ENCODE measurements around the gene EML3. TPM values are rescaled to one million over a fixed set of nuclear protein-coding genes. Genes with fewer than 3 reads are reported as not detected.
A peak's percentile ranks its signal among the peaks of the same experiment; 100 is the strongest.
"Not testable (repeated sequence)": the region's sequence is repeated elsewhere in the genome, so short reads cannot be mapped to it uniquely, and the experiment has no call there.

The EML3 gene
- total and polyA plus RNA-seq, 12 donors = 9.7 to 198 (median 36.3) TPM

DNA sequence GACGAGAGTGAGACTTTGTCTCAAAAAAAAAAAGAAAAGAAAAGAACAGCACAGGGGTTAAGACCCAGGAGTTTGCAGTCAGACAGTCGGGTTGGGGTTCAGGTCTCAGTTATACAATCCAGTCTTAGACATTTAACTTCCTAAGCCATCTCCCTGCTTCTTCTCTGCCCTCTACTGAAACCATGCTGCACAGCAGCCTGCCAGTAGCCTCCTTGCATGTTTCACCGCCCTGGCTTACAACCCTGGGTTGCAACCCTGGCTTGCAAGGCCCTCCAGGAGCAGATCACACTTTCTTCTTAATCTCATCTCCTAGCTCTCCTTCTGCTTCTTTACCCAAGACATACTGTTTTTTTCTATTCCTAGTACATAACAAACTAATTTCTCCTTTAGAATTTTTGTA, 15.1 kb upstream of the EML3 start:
- Histone ChIP-seq H3K4me1 (replicated peaks in 1 of 2) (peaks cover 0 to under 1% of the 10 kb centered on the region in 2 donors), H3K27ac (no peak overlapping the region), H3K9me3 (replicated peaks in 1 of 3) (no peaks in the 10 kb centered on the region), H3K27me3 (no peaks in the 10 kb centered on the region), H3K36me3 (replicated peaks in 1 of 2) (peaks cover 0 to 78% of the 10 kb centered on the region in 2 donors), H3K4me3 (no peak overlapping the region)
- TF ChIP-seq, protein P1, sequence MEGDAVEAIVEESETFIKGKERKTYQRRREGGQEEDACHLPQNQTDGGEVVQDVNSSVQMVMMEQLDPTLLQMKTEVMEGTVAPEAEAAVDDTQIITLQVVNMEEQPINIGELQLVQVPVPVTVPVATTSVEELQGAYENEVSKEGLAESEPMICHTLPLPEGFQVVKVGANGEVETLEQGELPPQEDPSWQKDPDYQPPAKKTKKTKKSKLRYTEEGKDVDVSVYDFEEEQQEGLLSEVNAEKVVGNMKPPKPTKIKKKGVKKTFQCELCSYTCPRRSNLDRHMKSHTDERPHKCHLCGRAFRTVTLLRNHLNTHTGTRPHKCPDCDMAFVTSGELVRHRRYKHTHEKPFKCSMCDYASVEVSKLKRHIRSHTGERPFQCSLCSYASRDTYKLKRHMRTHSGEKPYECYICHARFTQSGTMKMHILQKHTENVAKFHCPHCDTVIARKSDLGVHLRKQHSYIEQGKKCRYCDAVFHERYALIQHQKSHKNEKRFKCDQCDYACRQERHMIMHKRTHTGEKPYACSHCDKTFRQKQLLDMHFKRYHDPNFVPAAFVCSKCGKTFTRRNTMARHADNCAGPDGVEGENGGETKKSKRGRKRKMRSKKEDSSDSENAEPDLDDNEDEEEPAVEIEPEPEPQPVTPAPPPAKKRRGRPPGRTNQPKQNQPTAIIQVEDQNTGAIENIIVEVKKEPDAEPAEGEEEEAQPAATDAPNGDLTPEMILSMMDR (IDR thresholded peaks at IDR 0.05) = no peak
- no peak for TF ChIP-seq POLR2A (IDR thresholded peaks at IDR 0.05)
- intact Hi-C loops (cut with DNase I) = no loop called here
- WGBS, 4 donors = 85 to 93% (median 87%) methylated on average over 3 of the region's 3 CpGs
- DNase-seq = no peak

DNA sequence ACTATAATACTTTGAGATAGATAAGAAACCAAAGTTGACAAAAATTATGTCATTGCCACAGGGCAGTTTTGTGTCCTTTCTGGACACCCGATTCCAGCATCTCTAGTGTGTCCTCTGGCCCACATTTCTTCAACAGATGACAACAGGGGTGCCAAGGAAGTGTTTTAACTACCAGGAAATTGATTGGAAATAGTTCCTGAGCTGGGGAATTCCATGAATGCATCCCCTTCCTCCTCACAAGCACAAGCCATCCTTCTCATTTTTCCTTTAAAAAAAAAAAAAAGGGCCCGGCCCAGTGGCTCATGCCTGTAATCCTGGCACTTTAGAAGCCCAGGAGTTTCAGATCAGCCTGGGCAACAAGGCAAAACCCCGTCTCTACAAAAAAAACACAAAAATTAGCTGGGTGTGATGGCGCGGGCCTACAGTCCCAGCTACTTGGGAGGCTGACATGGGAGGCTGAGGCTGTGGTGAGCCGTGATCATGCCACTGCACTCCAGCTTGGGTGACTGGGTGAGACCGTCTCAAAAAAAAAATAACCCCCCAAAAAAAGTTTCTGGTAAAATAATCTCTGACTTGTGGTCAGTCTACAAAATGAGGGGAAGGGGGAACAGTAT, 10.0 kb upstream of the EML3 start:
- no peaks in the 10 kb centered on the region for H3K27me3 ChIP-seq
- peaks cover 0 to 18% of the 10 kb centered on the region in 2 donors for H3K4me1 ChIP-seq (replicated peaks in 1 of 2)
- H3K9me3 ChIP-seq (replicated peaks in 1 of 3) = no peaks in the 10 kb centered on the region
- H3K36me3 ChIP-seq (replicated peaks in 1 of 2) = peaks cover 0 to 27% of the 10 kb centered on the region in 2 donors
- TF ChIP-seq, protein P1 (IDR thresholded peaks at IDR 0.05) = no peak
- TF ChIP-seq POLR2A (IDR thresholded peaks at IDR 0.05) = no peak
- no peak for DNase-seq
- intact Hi-C loops (cut with DNase I) = no loop called here
- H3K27ac ChIP-seq = peak overlapping the region; percentile 61 to 96 (median 85)
- H3K4me3 ChIP-seq = peak overlapping the region in 2 of 4 donors; percentile 18 to 87
- WGBS, 4 donors = 85 to 90% (median 87%) methylated on average over 7 of the region's 7 CpGs

DNA sequence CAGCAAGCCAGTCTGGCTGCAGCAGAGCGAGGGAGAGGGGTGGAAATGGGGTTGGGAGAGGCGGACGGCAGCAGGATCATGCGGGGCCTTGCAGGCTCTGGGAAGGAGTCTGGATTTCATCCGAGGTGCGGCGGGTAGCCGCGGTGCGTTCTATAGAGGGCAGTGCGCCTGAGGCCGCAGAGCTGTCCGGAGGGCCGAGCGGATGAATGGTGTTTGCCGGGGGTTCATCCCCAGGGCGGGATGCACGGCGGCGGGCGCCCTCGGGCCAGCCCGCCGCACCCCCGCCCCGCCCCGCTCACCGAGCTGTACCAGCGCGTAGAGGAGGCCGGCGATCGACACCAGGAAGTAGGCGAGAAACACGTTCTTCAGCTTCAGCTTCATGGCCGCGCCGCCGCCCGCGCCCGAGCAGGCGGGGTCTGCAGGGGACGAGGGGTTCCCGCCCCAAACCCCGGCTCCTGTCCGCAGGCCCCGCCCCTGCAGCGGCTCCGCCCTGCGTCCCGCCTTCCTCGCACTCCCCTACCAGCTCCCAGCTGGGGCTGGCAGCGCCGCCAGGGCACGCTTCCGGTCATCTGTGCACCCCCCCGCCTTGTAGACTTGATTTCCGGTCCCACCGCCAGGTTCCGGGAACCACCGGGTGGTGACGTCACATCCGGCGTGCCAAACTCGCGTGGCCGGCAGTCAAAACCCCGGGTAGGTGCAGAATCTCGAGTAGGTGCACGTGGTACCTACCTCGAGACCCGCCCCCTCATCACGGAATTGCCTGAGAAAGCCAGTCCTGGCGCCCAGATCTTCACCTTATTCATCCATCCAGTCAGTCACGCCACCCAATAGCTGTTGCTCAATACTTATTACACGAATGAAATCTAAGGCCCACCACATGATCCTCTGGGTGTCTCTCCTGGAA, 9.2 kb upstream of the EML3 start, which contains the start of gene B3GAT3:
B3GAT3 (minus strand) TSS at position 420 of the 904 bp plus-strand sequence; CDS start at position 381, 39 bp downstream.
- peak; percentile 98 to 99 (median 99) for DNase-seq
- intact Hi-C loops (cut with DNase I) = no loop called here
- peaks cover 0 to 18% of the 10 kb centered on the region in 2 donors for H3K4me1 ChIP-seq (replicated peaks in 1 of 2)
- TF ChIP-seq POLR2A (IDR thresholded peaks at IDR 0.05) = peak; percentile 65 to 80
- TF ChIP-seq, protein P1 (IDR thresholded peaks at IDR 0.05) = peak in 4 of 6 experiments; percentile 24 to 45 (median 28)
- 1 to 2% (median 1%) methylated on average over 23 to 77 of the region's 77 CpGs for WGBS, 4 donors
- peak within 1 kb of the TSS; percentile 40 to 87 (median 50) for H3K4me3 ChIP-seq
- H3K27ac ChIP-seq = peak within 1 kb of the TSS; percentile 61 to 96 (median 85)
- H3K27me3 ChIP-seq = no peaks in the 10 kb centered on the region
- no peaks in the 10 kb centered on the region for H3K9me3 ChIP-seq (replicated peaks in 1 of 3)
- peaks cover 0 to 27% of the 10 kb centered on the region in 2 donors for H3K36me3 ChIP-seq (replicated peaks in 1 of 2)

DNA sequence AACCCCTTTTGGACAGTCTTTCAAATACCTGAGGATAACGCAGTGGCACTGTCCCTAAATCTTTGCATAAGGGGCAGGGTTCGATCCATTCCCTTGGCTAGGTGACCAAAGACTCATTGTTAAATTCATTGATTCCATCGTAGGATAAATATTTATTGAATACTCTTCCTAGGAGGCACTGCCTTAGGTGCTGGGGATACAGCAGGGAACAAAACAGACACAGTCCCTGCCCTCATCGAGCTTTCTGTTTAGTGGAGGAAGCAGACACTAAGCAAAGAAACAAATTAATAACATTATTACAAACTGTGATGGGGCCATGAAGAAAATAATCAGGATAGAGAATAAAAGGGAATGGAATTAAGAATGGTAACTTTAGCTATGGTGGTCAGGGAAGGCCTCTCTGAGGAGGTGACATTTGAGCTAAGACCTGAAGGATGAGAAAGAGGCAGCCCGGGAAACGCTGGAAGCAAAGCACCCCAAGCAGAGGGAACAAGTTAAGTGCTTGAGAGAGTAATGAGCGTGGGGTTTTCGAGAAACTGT, 8.5 kb upstream of the EML3 start:
- intact Hi-C loops (cut with DNase I) = no loop called here
- TF ChIP-seq POLR2A (IDR thresholded peaks at IDR 0.05) = no peak
- TF ChIP-seq, protein P1 (IDR thresholded peaks at IDR 0.05) = no peak
- Histone ChIP-seq H3K4me3 (peak overlapping the region; percentile 40 to 87 (median 50)), H3K9me3 (replicated peaks in 1 of 3) (no peaks in the 10 kb centered on the region), H3K4me1 (replicated peaks in 1 of 2) (peaks cover 0 to 18% of the 10 kb centered on the region in 2 donors), H3K36me3 (replicated peaks in 1 of 2) (peaks cover 0 to 27% of the 10 kb centered on the region in 2 donors), H3K27me3 (no peaks in the 10 kb centered on the region), H3K27ac (peak overlapping the region; percentile 40 to 96 (median 85))
- WGBS, 4 donors = 32 to 35% (median 34%) methylated on average over 8 of the region's 8 CpGs
- DNase-seq = no peak

DNA sequence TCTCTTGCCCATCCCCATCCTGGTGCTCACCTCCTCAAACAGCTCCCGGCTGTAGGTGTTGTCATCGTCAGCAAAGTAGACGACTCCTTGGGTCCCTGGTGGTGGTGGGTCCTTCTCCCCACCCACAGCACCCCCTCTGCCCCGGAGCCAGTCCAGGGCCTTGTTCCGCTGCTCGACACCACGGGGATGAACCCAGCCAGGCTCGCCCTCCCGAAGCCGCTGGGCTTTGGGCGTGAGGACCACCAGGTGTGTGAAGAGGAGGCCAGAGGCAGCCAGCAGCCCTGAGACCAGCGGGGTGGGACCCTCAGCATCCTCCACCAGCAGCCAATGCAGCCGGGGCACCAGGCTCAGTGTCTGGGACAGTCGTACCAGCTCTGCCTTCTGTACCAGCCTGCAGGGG, 4.4 kb upstream of the EML3 start:
- 91 to 94% (median 92%) methylated on average over 3 to 13 of the region's 14 CpGs; no CpG with 5 or more reads in 1 of the 4 donors for WGBS, 4 donors
- H3K4me3 ChIP-seq; H3K27ac ChIP-seq; H3K27me3 ChIP-seq; DNase-seq; intact Hi-C loops (cut with DNase I); H3K9me3 ChIP-seq (replicated peaks in 1 of 3): not testable (repeated sequence)
- peaks cover 0 to 25% of the 10 kb centered on the region in 2 donors for H3K36me3 ChIP-seq (replicated peaks in 1 of 2)
- H3K4me1 ChIP-seq (replicated peaks in 1 of 2) = peaks cover 0 to 17% of the 10 kb centered on the region in 2 donors
